ENCODE results near the gene SH3BP5L. TPM values are rescaled to one million over a fixed set of nuclear protein-coding genes. Genes with fewer than 3 reads are reported as not detected.

The SH3BP5L gene
- total and polyA plus RNA-seq, 2 of the 4 experiments (the other 2 are of a cell fraction): 23.3 to 35.9 TPM

DNA sequence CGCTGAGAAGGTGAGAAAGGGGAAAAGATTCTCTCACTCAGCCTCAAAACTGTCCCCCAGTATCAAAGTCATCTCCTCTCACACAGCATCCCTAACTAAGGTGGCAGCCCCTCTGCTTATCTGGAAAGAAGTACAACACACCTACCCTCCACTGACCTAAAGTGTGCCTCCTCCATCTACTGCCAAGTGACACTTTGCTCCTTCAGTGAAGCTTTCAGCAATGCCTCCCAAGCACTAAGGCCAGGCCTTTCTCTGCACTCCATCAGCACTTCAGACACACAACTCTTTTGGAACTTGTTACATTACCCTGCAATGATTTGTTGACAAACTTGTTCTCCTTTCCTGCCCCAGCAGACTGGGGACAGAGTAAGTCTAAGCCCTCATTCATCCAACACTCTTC lies 1.4 kb downstream of the SH3BP5L start:
- WGBS, 2 experiments (ENCODE audit: extremely low coverage in 2 of 2, insufficient read length in 1 of 2): no CpG with 5 or more reads among the region's 1 CpG
- intact Hi-C loops (cut with micrococcal nuclease) (no loop called here), dilution Hi-C loops (cut with HindIII; ENCODE audit: low sequenced_read_pairs, unreplicated experiment) (no loop called here), in situ Hi-C loops (cut with MboI; ENCODE audit: low sequenced_read_pairs) (no loop called here)
- Histone ChIP-seq H3K79me1 (ENCODE audit: low read depth in 1 of 2, low read length in 2 of 2) (peaks cover 26 to 66% of the 10 kb centered on the region in 2 experiments), H4K8ac (ENCODE audit: low read depth in 2 of 2, low read length in 2 of 2) (peak overlapping the region in 1 of 2 experiments; percentile 37; a peak in 1 of 4 replicates), H3K23ac (ENCODE audit: low read depth, low read length) (peak overlapping the region; percentile 22; the same call in 1 of the 2 replicates), H2BK15ac (ENCODE audit: low read depth, low read length) (peak overlapping the region; percentile 57; the same call in 1 of the 3 replicates), H2BK120ac (ENCODE audit: low read depth, low read length) (peak overlapping the region; percentile 39), H4K5ac (ENCODE audit: low read depth, low read length) (no peak overlapping the region), H3K27ac (ENCODE audit: insufficient read depth, low read length) (no peak overlapping the region), H3K9me3 (ENCODE audit: control insufficient read depth, insufficient read depth, low read length) (no peaks in the 10 kb centered on the region), H2AK5ac (ENCODE audit: low read depth, low read length) (peak overlapping the region; percentile 22; the same call in 1 of the 2 replicates), H3K36me3 (ENCODE audit: control insufficient read depth, insufficient read depth, low read length) (peaks cover 15% of the 10 kb centered on the region), H3K4me3 (ENCODE audit: insufficient read depth, low read depth, low read length) (no peak overlapping the region), H3K4me1 (ENCODE audit: control insufficient read depth, insufficient read depth, low read length) (peaks cover 24% of the 10 kb centered on the region), H3K9me1 (ENCODE audit: insufficient read depth, low read length) (peaks cover 30% of the 10 kb centered on the region), H3K56ac (ENCODE audit: extremely low read depth, insufficient read depth, low read length) (no peak overlapping the region), H2BK20ac (ENCODE audit: low read depth, low read length) (peak overlapping the region; percentile 72), H3K14ac (replicated peaks; ENCODE audit: low read depth, low read length) (peak overlapping the region; percentile 16; the same call in 1 of the 2 replicates), H2BK5ac (ENCODE audit: low read depth, low read length, poor library complexity, severe bottlenecking) (peak overlapping the region; percentile 48), H3K4me2 (ENCODE audit: low read depth, low read length) (peak overlapping the region; percentile 84), H3K18ac (ENCODE audit: low read depth, low read length) (no peak overlapping the region), H3K27me3 (ENCODE audit: control insufficient read depth, insufficient read depth, low read length) (no peaks in the 10 kb centered on the region), H4K91ac (ENCODE audit: insufficient read depth, low read depth, low read length) (peak overlapping the region; percentile 25), H2AK9ac (replicated peaks; ENCODE audit: low read depth, low read length, poor library complexity) (no peak overlapping the region), H2AFZ (replicated peaks; ENCODE audit: low read length, poor library complexity) (no peak overlapping the region), H3K4ac (ENCODE audit: low read depth, low read length) (peak overlapping the region; percentile 67), H3K9ac (ENCODE audit: low read depth, low read length) (no peak overlapping the region), H4K20me1 (ENCODE audit: insufficient read depth, low read length) (peaks cover 24% of the 10 kb centered on the region; the same call in 1 of the 2 replicates)
- no peak for TF ChIP-seq CHD1 (IDR thresholded peaks at IDR 0.05; ENCODE audit: low read depth, low read length)
- TF ChIP-seq RFX5 (IDR thresholded peaks at IDR 0.05; ENCODE audit: low read depth, low read length): no peak
- TF ChIP-seq MXI1 (IDR thresholded peaks at IDR 0.05; ENCODE audit: borderline replicate concordance, low read depth, low read length): no peak
- no peak for TF ChIP-seq SMC3 (IDR thresholded peaks at IDR 0.05; ENCODE audit: low read depth, low read length)
- TF ChIP-seq CTCF (conservative IDR thresholded peaks at IDR 0.05; ENCODE audit: low read depth, low read length): no peak
- POLR2A ChIA-PET (ENCODE audit: unreplicated experiment): no interaction called here
- no peak for ATAC-seq (ENCODE audit: low read depth)
- CTCF ChIA-PET: no interaction called here
- no TSS peak for BruUV-seq (replicated peaks)
- no peak for DNase-seq

Measured in IMR-90 (cell line).